Activated CD8-positive, alpha-beta memory T cell treated with anti-CD3 and anti-CD28 coated beads, Interleukin-2, amount 50 U/mL, for 1 hour (primary cell): Measurements from ENCODE around the gene CEP57L1.
"Not testable (repeated sequence)": the region's sequence is repeated elsewhere in the genome, so short reads cannot be mapped to it uniquely, and the experiment has no call there.

Experiments used
- DNase-seq: peaks from one replicate; pipeline ENCODE4 v3.0.0-alpha.2; 2020; ENCODE audit errors: extremely low read depth

The CEP57L1 gene

DNA sequence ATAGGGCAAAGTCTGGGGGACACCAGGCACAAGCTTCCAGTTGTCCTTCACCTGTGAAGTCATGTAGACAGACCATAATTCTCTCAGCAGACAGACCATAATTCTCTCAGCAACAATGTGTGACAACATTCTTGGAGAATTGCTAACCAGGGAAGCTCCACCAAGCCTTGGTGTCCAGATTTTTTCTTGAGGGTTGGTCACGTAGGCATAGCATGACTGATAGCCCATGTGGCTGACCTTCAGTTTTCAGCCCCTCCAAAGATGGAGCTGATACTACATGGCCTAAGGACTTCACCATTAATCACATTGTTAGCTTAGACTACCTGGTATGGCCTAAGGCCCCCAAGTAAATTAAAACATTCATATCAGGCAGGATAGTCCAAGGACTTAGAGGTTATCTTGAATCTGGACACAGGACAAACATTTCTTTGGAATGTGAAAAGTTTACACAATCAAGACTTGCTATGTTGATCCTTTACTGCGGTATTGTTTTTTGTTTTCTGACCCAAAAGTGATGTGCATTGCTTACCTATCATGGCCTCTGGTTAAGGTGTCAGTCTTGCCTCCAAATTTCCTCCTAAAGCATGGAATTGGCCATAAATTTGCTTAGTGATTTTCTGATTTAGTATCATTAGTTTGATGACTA, 76.9 kb downstream of the CEP57L1 start:
- DNase-seq, result no peak

DNA sequence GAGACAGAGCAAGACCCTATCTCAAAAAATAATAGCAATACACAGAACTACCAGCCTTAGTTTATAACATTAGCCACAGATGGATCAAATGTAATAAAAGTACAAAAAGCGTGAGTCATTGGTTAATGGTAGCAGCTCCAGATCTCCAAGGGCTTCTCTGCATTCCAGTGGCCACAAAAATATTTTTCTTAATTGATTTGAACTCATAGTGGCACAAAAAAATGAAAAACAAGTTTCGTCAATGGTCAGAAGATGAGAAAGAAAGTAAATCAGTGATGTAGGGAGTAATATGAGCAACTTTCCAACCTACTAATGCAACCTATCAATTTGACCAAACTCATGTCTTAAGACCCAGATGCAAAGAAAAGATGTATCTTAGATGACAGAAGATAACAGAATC, 79.6 kb downstream of the CEP57L1 start:
- no peak for DNase-seq

DNA sequence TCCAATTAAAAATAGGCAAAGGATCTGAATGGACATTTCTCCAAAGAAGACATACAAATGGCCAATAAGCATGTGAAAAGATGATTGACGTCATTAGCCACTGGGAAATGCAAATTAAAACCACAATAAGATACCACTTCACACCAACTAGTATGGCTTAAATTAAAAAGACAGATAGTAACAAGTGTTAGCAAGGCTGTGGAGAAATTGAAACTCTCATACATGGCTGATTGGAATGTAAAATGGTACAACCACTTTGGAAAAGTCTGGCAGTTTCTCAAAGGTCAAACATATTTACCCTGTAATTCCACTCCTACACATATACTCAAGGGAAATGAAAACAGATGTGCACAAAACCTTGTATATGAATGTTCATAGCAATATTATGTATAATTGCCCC, 83.6 kb downstream of the CEP57L1 start:
- DNase-seq, result no peak

DNA sequence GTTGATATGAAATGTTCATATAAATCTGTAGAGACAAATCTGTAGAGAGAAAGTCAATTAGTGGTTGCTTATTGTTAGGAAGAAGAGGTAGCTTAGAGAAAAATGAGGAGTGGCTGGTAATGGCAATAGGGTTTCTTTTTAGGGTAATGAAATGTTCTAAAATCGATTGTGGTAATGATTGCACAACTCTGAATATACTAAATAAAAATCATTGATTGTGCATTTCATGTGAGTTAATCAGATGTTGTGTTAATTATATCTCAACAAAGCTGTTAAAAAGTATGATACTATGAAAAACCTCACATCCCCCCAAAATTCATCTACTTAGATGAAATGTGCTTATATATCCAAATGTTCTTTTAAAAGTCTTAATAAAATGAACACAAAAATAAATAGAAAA, 84.2 kb downstream of the CEP57L1 start:
- DNase-seq, result no peak

DNA sequence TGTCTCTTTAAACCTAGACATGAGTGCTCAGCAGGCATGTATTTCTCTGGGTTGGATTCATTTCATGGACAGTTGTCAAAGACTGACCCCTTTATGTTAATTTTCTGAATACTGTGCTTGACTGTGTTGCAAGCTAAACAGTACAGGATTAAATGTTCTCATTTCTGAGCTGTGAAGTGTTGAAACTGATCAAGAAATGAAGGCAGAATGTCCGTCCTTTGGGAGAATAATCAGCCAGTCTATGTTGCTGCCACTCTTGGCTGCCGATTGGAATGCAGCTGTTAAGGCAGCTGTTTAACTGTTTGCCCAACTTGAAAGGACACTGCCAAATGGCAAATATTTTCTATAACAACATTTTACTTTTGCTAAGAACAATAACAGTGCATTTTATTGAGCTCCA, 87.3 kb downstream of the CEP57L1 start:
- DNase-seq, result no peak

DNA sequence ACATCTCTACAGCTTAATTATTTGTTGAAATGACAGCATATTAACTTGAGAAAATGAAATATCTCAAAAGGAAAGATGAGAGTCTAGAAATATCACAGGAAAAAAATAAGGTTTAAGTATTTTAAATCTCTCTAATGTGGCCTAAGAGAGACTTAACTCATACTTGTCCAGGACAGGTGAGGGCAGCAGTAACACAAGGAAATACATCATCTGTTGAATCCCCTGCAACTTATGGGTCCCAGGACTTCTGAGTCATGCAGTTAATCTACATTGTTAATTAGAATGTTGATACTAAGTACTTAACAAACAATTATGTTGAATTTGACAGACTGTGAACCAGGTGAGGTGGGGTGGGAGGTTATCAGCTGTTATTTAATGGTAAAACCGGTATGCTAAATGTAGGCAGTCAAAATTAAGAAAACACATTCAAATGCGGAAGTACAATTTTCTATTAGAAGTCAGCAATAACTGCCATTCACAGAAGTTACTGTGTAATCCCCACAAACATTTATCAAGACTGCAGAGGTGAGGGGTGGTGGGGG, 87.9 kb downstream of the CEP57L1 start:
- no peak for DNase-seq

DNA sequence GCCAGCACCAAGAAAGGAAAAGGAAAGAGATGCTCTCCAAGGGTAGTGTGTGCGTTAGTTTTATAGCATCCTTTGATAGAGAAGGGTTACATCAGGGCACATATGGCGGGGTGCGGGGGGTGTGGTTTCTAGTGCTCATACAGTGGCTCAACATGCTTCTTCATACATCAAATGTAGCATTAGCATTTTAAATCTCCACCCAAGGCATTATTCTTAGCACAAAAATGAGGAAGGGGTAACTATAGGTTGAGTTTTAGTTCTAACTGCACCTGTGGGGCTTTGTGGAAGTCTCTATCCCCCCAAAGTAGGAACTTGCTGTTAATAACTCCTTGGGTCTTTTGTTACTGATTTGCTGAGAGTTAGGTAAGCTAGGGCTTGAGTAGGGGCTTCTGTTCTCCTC, 89.3 kb downstream of the CEP57L1 start:
- no peak for DNase-seq

DNA sequence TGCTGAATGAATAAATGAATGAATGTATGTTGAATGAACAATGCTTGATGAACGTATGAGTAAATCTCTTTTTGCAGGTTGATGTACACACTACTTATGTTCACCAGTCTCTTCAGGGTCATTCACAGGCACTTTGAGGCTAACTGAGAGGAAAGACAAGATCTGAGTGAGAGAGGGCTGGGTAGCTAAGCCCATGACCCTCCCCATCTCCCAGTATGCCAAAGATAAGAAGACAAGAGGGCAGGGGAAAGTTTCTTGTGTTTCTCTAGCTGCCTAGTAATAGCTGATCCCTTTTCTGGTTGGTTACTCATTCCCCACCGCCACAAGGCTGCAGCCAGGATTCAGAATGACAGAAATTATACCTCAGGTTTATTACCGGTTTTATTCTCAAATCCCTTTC, 90.7 kb downstream of the CEP57L1 start:
- DNase-seq, result no peak

DNA sequence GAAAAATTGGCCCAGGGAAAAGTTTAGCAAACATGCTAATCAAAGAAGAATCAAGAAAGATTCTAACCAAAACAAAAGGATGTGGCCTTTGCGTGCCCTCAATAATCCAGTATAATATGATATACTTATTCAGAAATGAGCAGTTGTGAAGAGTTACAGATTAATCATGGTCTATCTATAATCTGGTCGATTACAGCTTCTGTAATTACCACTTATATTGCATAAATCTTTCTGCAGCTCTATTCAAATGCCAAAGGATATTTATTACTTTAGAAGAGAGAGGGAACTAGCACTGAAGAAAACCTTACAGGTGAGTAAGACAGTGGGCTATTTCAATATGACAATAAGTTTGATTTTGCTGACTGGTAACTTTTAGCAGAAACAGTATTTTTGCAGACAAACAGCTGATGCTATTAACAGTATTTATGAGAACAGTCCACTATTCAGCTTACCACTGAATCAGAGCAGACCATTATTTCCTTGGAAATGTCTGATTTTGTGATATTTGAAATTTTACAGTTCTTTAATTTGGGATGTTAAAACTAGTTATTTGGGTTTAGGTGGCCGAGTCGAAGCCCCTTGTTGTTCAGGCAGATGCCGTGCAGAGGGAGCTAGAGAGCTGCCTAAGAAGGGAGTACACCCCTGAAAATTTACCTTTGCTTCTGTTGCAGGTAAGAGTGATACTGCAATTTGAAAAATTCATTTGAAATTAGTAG, 92.2 kb downstream of the CEP57L1 start:
- DNase-seq, result peak; percentile 9

DNA sequence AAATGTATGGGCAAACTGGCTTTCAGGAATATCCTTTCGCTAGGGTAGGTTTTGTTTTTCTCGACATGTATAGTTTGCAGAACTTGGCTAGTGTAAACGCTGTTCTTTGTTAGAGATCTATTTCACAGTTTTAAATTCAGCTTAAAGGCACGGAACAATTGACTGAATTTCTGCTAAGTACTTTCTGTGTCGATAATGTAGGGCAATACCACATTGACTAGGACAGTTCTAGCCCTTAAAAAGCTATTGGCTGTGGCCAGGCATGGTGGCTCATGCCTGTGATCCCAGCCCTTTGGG, 92.8 kb downstream of the CEP57L1 start:
- no peak for DNase-seq

DNA sequence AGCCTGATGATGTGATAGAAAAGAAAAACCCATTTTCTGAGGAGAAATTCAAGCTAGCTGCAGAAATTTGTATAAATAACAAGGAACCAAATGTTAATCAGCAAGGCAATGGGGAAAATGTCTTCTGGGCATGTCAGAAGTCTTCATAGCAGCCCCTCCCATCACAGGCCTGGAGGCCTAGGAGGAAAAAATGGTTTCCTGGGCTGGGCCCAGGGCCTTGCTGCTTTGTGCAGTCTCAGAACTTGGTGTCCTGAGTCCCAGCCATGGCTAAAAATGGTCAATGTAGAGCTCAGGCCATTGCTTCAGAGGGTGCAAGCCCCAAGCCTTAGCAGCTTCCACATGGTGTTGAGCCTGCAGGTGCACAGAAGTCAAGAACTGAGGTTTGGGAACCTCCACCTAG, 96.1 kb downstream of the CEP57L1 start:
- DNase-seq, result not testable (repeated sequence)

DNA sequence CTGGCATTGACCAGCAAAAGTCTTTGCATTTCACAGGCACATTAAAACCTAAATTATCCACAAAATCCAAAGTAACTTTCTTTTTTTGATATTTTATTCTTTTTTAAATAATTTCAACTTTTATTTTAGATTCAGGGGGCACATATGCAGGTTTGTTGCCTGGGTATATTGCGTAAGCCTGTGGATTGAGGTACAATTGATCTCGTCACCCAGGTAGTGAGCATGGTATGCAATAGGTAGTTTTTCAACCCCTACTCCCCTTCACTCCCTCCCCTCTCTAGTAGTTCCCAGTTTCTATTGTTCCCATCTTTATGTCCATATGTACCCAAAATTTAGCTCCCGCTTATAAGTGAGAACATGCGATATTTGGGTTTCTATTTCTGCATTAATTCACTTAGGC, 97.6 kb downstream of the CEP57L1 start:
- no peak for DNase-seq

DNA sequence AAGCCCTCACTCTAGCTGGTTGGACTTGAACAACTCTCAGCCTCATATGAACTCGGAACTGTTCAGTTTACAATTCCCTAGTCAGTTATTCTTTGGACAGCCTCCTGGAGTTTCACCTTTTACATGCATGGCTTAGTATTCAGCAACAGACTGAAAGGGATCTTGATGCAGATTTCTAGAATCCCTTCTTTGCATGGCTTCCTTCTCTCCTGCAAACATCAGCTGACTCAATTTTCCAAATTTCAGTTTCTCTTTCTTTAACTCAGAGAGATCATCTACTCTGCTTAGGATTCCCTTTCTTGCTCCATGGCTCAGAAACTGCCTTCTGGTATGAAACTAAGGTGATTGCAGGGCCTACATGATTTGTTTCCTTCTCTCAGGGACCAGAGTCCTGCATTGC, 99.6 kb downstream of the CEP57L1 start:
- no peak for DNase-seq

DNA sequence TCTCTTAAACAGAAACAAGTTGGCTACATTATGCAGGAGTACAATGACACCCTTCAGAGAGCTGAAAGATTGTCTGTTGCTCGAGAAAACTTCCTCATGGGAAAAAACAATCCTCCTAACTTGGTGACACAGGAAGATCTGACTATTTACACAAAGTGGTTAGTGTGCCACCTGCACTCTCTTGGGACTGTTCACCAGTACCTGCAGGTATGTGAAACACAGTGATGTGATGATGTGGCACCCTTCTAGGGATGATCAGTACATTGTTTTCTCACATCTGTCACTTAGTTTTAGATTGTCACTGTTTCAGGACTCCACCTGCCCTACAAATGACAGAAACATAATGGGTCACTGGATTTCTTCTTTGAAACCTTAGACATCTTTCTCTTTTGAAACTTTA, 101.8 kb downstream of the CEP57L1 start:
- DNase-seq, result no peak

DNA sequence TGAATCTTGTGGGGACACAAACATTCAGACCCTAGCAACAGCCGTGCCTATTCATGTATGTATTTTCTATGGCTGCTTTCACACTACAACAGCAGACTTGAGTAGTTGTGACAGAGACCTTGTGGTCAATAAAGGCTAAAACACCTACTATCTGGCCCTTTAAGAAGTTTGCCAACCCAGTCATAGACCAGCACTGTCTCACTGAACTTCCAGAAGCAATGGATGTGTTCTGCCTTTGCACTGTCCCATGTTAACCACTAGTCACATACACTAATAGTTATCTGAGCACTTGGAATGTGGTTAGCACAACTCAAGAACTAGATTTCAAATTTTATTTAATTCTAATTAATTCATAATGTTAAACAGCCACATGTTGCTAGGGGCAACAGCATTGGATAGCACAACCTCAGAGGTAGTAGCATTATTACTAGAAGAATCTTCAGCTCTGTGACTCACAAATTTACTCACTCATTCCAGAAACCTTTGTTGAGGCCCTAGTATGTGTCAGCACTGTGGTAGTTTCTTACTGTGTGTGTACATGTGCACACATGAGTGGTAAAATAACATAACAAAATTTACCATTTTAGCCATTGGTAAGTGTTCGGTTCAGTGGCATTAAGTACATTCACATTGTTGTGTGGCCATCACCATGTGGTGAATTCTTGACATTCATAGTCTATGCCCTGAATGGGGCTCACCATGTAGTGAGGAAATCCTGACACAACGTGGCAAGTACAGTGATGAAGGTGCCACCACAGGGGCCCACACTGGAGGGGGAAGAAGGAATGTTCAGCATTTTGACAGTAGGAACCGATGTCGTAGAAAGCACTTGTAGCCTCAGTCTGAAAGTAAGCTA, 107.3 kb downstream of the CEP57L1 start:
- DNase-seq, result no peak

DNA sequence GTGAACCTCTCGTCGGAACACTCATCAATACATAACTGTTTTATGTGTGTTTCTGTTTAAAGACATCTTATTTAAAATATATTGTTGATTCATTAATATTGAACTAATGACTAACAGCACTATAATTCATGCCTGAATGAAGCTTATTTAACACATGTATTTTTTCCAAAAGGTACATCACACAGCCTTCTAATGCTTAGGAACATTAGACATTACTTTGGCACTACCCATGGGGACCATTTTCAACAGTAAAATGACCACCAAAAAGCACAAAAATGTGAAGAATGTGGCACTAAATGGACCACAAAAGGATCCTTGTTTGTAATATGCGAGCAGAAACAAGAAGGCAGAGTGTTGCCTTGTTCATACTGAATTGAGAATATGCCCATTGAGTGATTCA, 109.2 kb downstream of the CEP57L1 start:
- DNase-seq, result no peak

DNA sequence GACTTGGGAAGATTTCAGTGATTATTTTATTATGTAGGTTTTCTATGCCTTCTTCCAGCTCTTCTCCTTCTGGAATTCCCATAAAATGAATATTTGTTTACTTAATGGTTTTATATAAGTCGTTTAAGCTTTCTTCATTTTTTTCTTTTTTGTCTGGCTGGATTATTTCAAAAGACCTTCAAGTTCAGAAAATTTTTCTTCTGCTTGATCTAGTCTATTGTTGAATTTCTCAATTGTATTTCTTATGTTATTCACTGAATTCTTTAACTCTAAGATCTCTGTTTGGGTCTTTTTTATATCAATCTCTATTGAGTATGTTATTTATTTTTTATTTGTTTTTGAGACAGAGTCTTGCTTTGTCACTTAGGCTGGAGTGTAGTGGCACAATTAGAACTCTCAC, 117.4 kb downstream of the CEP57L1 start:
- no peak for DNase-seq
